Neural progenitor cell (in vitro differentiated cells): ENCODE measurements around the gene FRS2. TPM values are rescaled to one million over a fixed set of nuclear protein-coding genes. Genes with fewer than 3 reads are reported as not detected.

Experiments
- DNase-seq: peaks from one replicate; pipeline ENCODE4 v3.0.0-alpha.2; 2016; ENCODE audit warnings: low spot score
- H2AFZ ChIP-seq: fragments of 200-600 bp; sonication (generic); replicated peaks from 2 replicates; pipeline ENCODE4 v1.6.1; 2016; ENCODE audit warnings: antibody characterized with exemption
- H3F3A ChIP-seq: fragments of 200-600 bp; sonication (generic); 2 replicates; pipeline ENCODE4 v1.6.1; 2016; ENCODE audit warnings: antibody characterized with exemption, low read depth
- H3K27ac ChIP-seq: fragments of 200-600 bp; sonication (generic); 2 replicates; pipeline ENCODE4 v1.5.1; 2016; ENCODE audit warnings: mild to moderate bottlenecking
- H3K27me3 ChIP-seq: fragments of 200-600 bp; sonication (generic); 2 replicates; pipeline ENCODE4 v1.6.1; 2016; ENCODE audit warnings: mild to moderate bottlenecking, moderate library complexity
- H3K36me3 ChIP-seq: fragments of 200-600 bp; sonication (generic); 2 replicates; pipeline ENCODE4 v1.5.1; 2016
- H3K4me1 ChIP-seq: fragments of 200-600 bp; sonication (generic); 2 replicates; pipeline ENCODE4 v1.6.1; 2016; ENCODE audit warnings: mixed run types
- H3K4me2 ChIP-seq: fragments of 200-600 bp; sonication (generic); 2 replicates; pipeline ENCODE4 v1.6.1; 2016
- H3K4me3 ChIP-seq: fragments of 200-600 bp; sonication (generic); 2 replicates; pipeline ENCODE4 v1.5.1; 2016
- H3K79me2 ChIP-seq: fragments of 200-600 bp; sonication (generic); 2 replicates; pipeline ENCODE4 v1.6.1; 2016; ENCODE audit warnings: low read depth
- H3K9ac ChIP-seq: fragments of 200-600 bp; sonication (generic); 2 replicates; pipeline ENCODE4 v1.6.1; 2016
- H3K9me3 ChIP-seq: fragments of 200-600 bp; sonication (generic); 2 replicates; pipeline ENCODE4 v1.5.1; 2016; ENCODE audit warnings: low read depth
- H4K20me1 ChIP-seq: fragments of 200-600 bp; sonication (generic); 2 replicates; pipeline ENCODE4 v1.6.1; 2016; ENCODE audit warnings: low read depth
- H3K27ac Mint-ChIP-seq: 3 replicates; pipeline ENCODE4 v1.8.0; 2021; ENCODE audit warnings: mixed read lengths
- H3K27me3 Mint-ChIP-seq: 2 replicates; pipeline ENCODE4 v1.8.0; 2022; ENCODE audit warnings: low read depth, mild to moderate bottlenecking, inconsistent platforms, moderate library complexity, mixed read lengths; ENCODE audit not compliant: insufficient read depth
- H3K36me3 Mint-ChIP-seq: 3 replicates; pipeline ENCODE4 v1.8.0; 2021; ENCODE audit warnings: mixed read lengths
- H3K4me1 Mint-ChIP-seq: 3 replicates; pipeline ENCODE4 v1.8.0; 2021; ENCODE audit warnings: mixed read lengths
- H3K4me3 Mint-ChIP-seq: 3 replicates; pipeline ENCODE4 v1.8.0; 2021; ENCODE audit warnings: mild to moderate bottlenecking, moderate library complexity, mixed read lengths
- H3K9me3 Mint-ChIP-seq: 3 replicates; pipeline ENCODE4 v1.8.0; 2020; ENCODE audit warnings: mixed read lengths
- CTCF ChIP-seq: fragments of 200-600 bp; sonication (generic); IDR thresholded peaks from 2 replicates; pipeline ENCODE4 v1.5.1; 2017; ENCODE audit warnings: antibody characterized with exemption, mild to moderate bottlenecking
- EZH2 ChIP-seq: fragments of 200-600 bp; sonication (generic); IDR thresholded peaks from 2 replicates; pipeline ENCODE4 v1.6.1; 2017; ENCODE audit warnings: antibody characterized with exemption, mild to moderate bottlenecking, moderate library complexity
- EZH2phosphoT487 ChIP-seq: fragments of 200-600 bp; sonication (generic); IDR thresholded peaks from 2 replicates; pipeline ENCODE4 v1.6.1; 2017; ENCODE audit warnings: antibody characterized with exemption
- total RNA-seq: library from RNA; depleted of rRNA; stranded (reverse); fragments of >200 nt; gene quantifications from 2 replicates; pipeline ENCODE4 v1.2.3, GENCODE V29; 2015; ENCODE audit warnings: low replicate concordance

Gene FRS2
- total RNA-seq, 1 donor from 2014 or later, result 128 TPM

GRCh38 chr12:69431591-69432222 lies 38.5 kb upstream of the FRS2 start:
- no peak for TF ChIP-seq CTCF
- no peak for TF ChIP-seq EZH2phosphoT487
- TF ChIP-seq EZH2, result no peak
- no peaks in the 10 kb centered on the region for H3K27me3 Mint-ChIP-seq

DNA sequence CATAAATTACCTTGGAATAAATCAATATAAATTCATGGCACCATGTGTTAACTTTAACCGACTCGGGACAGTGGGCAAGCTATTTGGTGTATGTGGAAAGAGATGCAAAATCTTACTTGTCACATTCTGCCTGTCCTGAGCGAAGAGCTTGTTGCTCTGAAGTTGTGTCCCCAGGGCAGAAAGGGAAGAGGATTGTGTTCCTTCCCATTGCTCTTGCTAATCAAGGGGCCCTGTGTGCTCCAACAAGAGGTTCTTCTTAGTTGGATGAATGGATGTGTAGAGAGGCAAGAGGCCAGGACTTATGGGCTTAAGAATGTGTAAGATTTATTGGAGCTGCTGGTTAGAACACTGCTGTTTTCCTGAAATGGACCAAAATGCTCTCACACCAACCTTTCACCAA lies 36.5 kb upstream of the FRS2 start:
- Histone ChIP-seq H3K27ac (no peak overlapping the region), H4K20me1 (no peaks in the 10 kb centered on the region), H3K4me2 (no peak overlapping the region), H3K9me3 (no peaks in the 10 kb centered on the region), H3K9ac (no peak overlapping the region), H3K79me2 (no peaks in the 10 kb centered on the region), H3K4me1 (no peaks in the 10 kb centered on the region), H3K36me3 (no peaks in the 10 kb centered on the region), H3K4me3 (no peak overlapping the region), H2AFZ (no peak overlapping the region), H3K27me3 (no peaks in the 10 kb centered on the region), H3F3A (no peaks in the 10 kb centered on the region)
- TF ChIP-seq CTCF, result no peak
- no peak for TF ChIP-seq EZH2phosphoT487
- TF ChIP-seq EZH2, result no peak
- Mint-ChIP-seq H3K4me1 (no peaks in the 10 kb centered on the region), H3K9me3 (no peaks in the 10 kb centered on the region), H3K27me3 (no peaks in the 10 kb centered on the region), H3K27ac (no peak overlapping the region), H3K36me3 (no peaks in the 10 kb centered on the region), H3K4me3 (no peak overlapping the region)
- no peak for DNase-seq

More at GRCh38 chr12:69431591-69432222, 38.5 kb upstream of the FRS2 start:
- H3K36me3 ChIP-seq, result no peaks in the 10 kb centered on the region
- Mint-ChIP-seq H3K4me1 (no peaks in the 10 kb centered on the region), H3K27ac (no peak overlapping the region), H3K4me3 (no peak overlapping the region), H3K9me3 (no peaks in the 10 kb centered on the region), H3K36me3 (no peaks in the 10 kb centered on the region)
- H3K4me1 ChIP-seq, result no peaks in the 10 kb centered on the region
- H3K4me2 ChIP-seq, result no peak overlapping the region
- H3K4me3 ChIP-seq, result no peak overlapping the region
- H3F3A ChIP-seq, result no peaks in the 10 kb centered on the region
- H3K27ac ChIP-seq, result no peak overlapping the region
- no peak overlapping the region for H2AFZ ChIP-seq
- no peak overlapping the region for H3K9ac ChIP-seq
- H4K20me1 ChIP-seq, result no peaks in the 10 kb centered on the region
- DNase-seq, result no peak
- no peaks in the 10 kb centered on the region for H3K9me3 ChIP-seq
- H3K27me3 ChIP-seq, result no peaks in the 10 kb centered on the region
- H3K79me2 ChIP-seq, result no peaks in the 10 kb centered on the region

- DNase-seq, result no peak
- no peak overlapping the region for H2AFZ ChIP-seq
- no peaks in the 10 kb centered on the region for H3K9me3 Mint-ChIP-seq
- no peaks in the 10 kb centered on the region for H3F3A ChIP-seq
- no peak overlapping the region for H3K4me3 ChIP-seq
- H3K9ac ChIP-seq, result no peak overlapping the region
- H3K27ac ChIP-seq, result no peak overlapping the region
- no peak overlapping the region for H3K4me3 Mint-ChIP-seq
- no peaks in the 10 kb centered on the region for H3K36me3 Mint-ChIP-seq
- H3K79me2 ChIP-seq, result no peaks in the 10 kb centered on the region
- H3K4me2 ChIP-seq, result no peak overlapping the region
- no peaks in the 10 kb centered on the region for H4K20me1 ChIP-seq
- H3K27me3 ChIP-seq, result no peaks in the 10 kb centered on the region
- H3K27me3 Mint-ChIP-seq, result peaks cover 2% of the 10 kb centered on the region
- H3K36me3 ChIP-seq, result no peaks in the 10 kb centered on the region
- no peaks in the 10 kb centered on the region for H3K9me3 ChIP-seq
- TF ChIP-seq EZH2, result no peak
- no peak for TF ChIP-seq EZH2phosphoT487
- no peak for TF ChIP-seq CTCF
- H3K4me1 Mint-ChIP-seq, result no peaks in the 10 kb centered on the region
- no peaks in the 10 kb centered on the region for H3K4me1 ChIP-seq
- H3K27ac Mint-ChIP-seq, result no peak overlapping the region
Observed at GRCh38 chr12:69435644-69436043, 34.5 kb upstream of the FRS2 start.
